Central memory CD8-positive, alpha-beta T cell (primary cell): ENCODE data around the gene TMEM202.

Source experiments
- ATAC-seq: fragments of 150-1000 bp; cut with Tn5 transposase; replicated peaks from 2 replicates; pipeline ENCODE4 v1.10.0; 2022; ENCODE audit warnings: mild to moderate bottlenecking, moderate FRiP score, moderate number of reproducible peaks; ENCODE audit not compliant: poor library complexity, severe bottlenecking; ENCODE audit errors: extremely low read depth
- DNase-seq, 2 donors: peaks; one replicate each; pipeline ENCODE4 v3.0.0; 2021; ENCODE audit warnings: low spot score in 2 of 2
- H3K27ac Mint-ChIP-seq: one replicate; pipeline ENCODE4 v1.8.0; 2022; ENCODE audit warnings: low read depth, mild to moderate bottlenecking, moderate library complexity, mixed read lengths
- H3K27me3 Mint-ChIP-seq: one replicate; pipeline ENCODE4 v1.8.0; 2022; ENCODE audit warnings: mixed read lengths
- H3K36me3 Mint-ChIP-seq: one replicate; pipeline ENCODE4 v1.8.0; 2022; ENCODE audit warnings: mild to moderate bottlenecking, moderate library complexity, mixed read lengths; ENCODE audit not compliant: insufficient read depth
- H3K4me1 Mint-ChIP-seq: one replicate; pipeline ENCODE4 v1.8.0; 2022; ENCODE audit warnings: mixed read lengths
- H3K4me3 Mint-ChIP-seq: one replicate; pipeline ENCODE4 v1.8.0; 2022; ENCODE audit warnings: mild to moderate bottlenecking, moderate library complexity, mixed read lengths
- H3K9me3 Mint-ChIP-seq: one replicate; pipeline ENCODE4 v1.8.0; 2022; ENCODE audit warnings: mixed read lengths

TMEM202 gene, protein sequence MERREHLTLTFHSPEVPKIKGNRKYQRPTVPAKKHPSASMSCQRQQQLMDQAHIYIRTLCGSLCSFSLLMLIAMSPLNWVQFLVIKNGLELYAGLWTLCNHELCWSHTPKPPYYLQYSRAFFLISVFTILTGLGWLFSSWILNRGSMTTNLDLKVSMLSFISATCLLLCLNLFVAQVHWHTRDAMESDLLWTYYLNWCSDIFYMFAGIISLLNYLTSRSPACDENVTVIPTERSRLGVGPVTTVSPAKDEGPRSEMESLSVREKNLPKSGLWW

DNA sequence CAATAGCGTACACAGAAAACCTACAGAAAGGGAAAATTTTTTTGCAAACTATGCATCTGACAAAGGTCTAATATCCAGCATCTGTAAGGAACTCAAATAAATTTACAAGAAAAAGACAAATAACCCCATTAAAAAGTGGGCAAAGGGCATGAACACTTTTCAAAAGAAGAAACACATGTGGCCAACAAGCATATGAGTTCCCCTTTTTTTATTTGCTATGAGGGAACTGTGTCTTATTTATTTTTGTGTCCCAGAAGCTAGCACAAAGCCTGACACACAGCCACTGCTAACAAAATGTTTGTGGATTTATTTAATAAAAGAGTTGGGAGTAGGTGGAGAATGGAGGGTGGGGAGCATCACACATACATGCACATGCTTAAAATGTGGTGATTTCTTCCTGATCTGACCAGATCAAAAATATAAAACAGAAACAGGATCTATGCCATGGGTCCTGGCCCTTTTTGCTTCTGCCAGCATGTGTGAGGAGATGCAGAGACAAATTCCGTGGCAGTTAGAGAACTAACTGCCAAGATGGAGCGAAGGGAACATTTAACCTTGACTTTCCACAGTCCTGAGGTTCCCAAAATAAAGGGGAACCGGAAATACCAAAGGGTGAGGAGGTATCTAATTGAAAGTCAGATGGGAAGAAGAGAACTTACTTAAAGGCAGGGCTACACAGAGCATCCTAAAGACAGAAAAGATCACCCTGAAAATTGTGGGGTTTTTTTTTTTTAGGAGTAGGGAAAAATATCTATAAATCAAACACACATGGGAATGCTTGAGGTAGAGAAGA lies at the start of gene TMEM202:
Gene TMEM202 (plus strand): TSS at position 510 of the 793 bp plus-strand sequence. CDS start 22 bp downstream, at position 532.
- ATAC-seq (no peak), DNase-seq (no peak)
- Mint-ChIP-seq H3K27me3 (peaks cover 43% of the 10 kb centered on the region), H3K4me3 (no peak within 1 kb of the TSS), H3K36me3 (peaks cover 3% of the 10 kb centered on the region), H3K27ac (no peak within 1 kb of the TSS), H3K4me1 (no peaks in the 10 kb centered on the region), H3K9me3 (no peaks in the 10 kb centered on the region)

DNA sequence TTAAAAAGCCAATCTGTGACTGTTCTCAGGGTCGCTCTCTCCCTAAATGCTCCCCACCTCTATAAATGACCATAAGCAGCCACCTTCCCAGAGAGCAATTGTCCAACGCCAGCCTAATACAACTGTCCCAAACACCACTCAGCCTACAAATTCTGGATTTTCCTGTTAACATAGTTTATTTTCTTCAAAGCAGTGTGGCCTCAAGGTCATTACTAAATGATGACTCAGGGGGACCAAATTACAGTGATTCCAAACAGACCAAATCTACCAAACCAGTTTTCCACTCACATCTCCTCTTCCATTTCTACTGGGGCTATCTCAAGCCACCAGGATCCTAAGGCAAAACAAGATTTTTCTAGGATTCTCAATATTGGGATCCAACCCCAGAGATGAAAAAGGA lies 44.8 kb upstream of the TMEM202 start:
- DNase-seq (no peak), ATAC-seq (no peak)
- Mint-ChIP-seq H3K36me3 (peaks cover 53% of the 10 kb centered on the region), H3K4me3 (no peak overlapping the region), H3K9me3 (no peaks in the 10 kb centered on the region), H3K4me1 (peaks cover 5% of the 10 kb centered on the region), H3K27me3 (no peaks in the 10 kb centered on the region), H3K27ac (no peak overlapping the region)

DNA sequence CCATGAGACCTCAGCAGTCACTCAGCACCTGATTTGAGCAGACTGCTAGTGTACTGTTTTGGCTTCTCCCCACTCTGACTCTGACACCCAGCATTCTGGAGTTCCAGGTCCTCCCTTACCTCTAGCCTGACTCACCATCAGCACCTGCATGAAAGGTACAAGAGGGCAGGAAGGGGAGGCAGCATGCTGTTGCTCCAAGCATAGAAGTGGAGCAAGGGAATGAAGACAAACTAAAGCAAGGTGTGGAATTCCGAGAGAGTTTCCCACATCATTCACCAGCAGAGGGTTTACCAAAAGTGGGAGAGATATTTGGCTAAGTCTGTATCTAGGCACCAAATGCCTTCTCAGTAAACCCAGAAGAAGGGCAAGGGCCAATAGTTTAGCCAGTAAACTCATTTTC lies 43.6 kb upstream of the TMEM202 start:
- no peak overlapping the region for H3K27ac Mint-ChIP-seq
- H3K27me3 Mint-ChIP-seq, result no peaks in the 10 kb centered on the region
- no peaks in the 10 kb centered on the region for H3K9me3 Mint-ChIP-seq
- ATAC-seq (no peak), DNase-seq (no peak)
- H3K4me1 Mint-ChIP-seq, result peaks cover 15% of the 10 kb centered on the region
- peaks cover 43% of the 10 kb centered on the region for H3K36me3 Mint-ChIP-seq
- H3K4me3 Mint-ChIP-seq, result no peak overlapping the region

DNA sequence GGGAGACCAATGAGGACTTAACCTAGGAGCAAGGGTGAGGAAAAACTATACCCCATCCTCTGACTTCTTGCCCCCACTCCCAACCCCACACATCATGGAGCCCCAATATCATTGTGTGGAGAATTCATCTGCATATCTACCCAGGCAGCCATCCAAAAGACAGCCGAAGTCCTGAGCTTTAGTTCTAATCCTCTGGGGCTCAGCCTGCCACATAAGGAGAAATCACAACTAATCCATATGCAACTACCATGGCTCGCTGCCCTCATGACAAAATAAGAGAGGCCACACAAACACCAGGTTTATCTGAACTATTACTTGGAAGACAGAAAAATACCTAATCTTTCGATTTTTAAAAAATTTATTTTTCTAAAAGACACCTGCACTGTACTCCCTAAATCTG lies 40.0 kb upstream of the TMEM202 start:
- no peaks in the 10 kb centered on the region for H3K27me3 Mint-ChIP-seq
- DNase-seq (no peak), ATAC-seq (no peak)
- H3K4me1 Mint-ChIP-seq, result peaks cover 15% of the 10 kb centered on the region
- H3K36me3 Mint-ChIP-seq, result peaks cover 20% of the 10 kb centered on the region
- no peak overlapping the region for H3K4me3 Mint-ChIP-seq
- no peak overlapping the region for H3K27ac Mint-ChIP-seq
- no peaks in the 10 kb centered on the region for H3K9me3 Mint-ChIP-seq

DNA sequence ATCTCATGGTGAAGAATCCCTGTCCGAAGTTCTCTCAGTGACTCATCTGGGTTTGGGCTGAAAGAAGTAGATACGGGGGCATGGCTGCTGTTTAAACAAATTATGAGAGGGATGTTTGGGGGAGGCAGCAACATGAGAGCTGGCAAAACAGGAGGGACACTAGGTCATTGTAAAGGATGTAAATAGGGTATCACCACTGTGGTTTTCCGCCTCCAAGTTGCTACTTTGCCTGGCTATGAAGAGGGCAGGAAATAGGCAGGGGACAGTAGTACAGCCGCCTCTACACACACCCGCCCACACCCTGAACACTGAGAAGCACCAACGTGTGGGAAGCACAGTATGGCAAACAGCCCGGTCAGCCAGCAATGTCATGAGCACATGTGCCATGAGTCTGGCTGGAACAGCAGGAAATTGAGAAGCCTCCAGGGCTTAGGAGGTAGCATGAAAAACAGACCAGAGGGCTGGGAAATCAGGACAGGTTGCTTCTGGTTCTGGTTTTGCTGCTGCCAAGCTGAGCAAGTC lies 39.4 kb upstream of the TMEM202 start:
- H3K4me3 Mint-ChIP-seq, result no peak overlapping the region
- no peak overlapping the region for H3K27ac Mint-ChIP-seq
- peaks cover 14% of the 10 kb centered on the region for H3K36me3 Mint-ChIP-seq
- no peak for DNase-seq
- H3K4me1 Mint-ChIP-seq, result peaks cover 15% of the 10 kb centered on the region
- peak; percentile 52 for ATAC-seq
- H3K9me3 Mint-ChIP-seq, result no peaks in the 10 kb centered on the region
- no peaks in the 10 kb centered on the region for H3K27me3 Mint-ChIP-seq

DNA sequence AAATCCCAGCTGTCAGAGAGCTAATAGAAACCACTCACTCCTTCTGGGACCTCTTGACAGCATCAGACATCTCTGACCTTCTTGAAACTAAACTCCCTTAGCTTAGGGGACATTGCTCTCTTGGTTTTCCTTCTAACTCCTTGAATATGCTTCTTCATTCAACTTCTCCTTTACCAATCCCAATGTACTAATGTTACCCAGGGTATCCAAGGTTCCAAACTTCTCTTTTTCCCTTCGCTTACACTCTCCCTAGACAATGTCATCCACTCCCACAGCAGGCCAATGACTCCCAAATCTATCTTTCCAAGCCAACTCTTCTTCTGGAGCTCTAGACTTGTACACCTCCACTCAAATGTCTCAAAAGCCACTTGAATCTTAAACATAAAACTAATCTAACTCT lies 36.9 kb upstream of the TMEM202 start:
- no peak for DNase-seq
- Mint-ChIP-seq H3K27me3 (no peaks in the 10 kb centered on the region), H3K4me3 (no peak overlapping the region), H3K4me1 (peaks cover 25% of the 10 kb centered on the region), H3K27ac (no peak overlapping the region), H3K36me3 (peaks cover 7% of the 10 kb centered on the region), H3K9me3 (no peaks in the 10 kb centered on the region)
- no peak for ATAC-seq

DNA sequence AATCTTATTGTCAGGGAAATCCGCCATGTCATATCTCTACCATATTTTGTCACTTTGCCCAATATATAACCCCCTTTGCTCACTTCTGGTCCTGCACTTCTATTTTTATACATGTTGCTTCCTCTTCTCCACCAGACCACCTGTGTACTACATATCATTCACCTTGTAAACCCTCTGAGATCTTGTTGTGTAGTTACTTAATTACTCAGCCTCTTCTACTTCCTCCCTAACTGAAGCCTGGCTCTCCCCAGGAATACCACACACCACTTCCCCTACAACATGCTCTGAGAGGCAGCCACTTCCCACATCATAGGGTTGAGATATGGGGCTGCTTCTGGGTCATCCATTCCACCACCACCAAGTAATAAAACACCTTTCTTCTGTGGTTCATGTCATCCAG lies 32.3 kb upstream of the TMEM202 start:
- Mint-ChIP-seq H3K27me3 (no peaks in the 10 kb centered on the region), H3K4me1 (peaks cover 40% of the 10 kb centered on the region), H3K36me3 (peaks cover 19% of the 10 kb centered on the region), H3K9me3 (no peaks in the 10 kb centered on the region), H3K4me3 (no peak overlapping the region), H3K27ac (peak overlapping the region; percentile 71)
- ATAC-seq (peak; percentile 89), DNase-seq (peak in 1 of 2 donors; percentile 12)

DNA sequence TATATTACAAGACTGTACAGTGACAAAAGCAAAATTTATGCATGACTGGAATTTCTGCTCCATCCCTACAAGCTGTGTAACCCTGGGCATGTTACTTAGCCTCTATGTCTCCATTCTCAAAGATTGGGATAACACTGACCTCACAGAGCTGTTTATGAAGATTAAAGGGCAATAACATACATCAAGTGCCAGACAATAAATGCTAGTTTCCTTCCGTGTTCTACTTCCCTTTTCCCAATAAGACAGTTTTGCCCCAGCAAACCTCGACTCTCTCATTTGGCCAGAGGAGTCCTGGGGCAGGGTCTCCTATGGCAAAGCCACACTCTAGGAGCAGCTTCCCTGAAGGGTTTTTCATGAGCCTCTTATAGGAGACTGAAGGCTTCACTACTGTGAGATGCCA lies 29.8 kb upstream of the TMEM202 start:
- ATAC-seq (no peak), DNase-seq (no peak)
- H3K9me3 Mint-ChIP-seq, result no peaks in the 10 kb centered on the region
- no peaks in the 10 kb centered on the region for H3K27me3 Mint-ChIP-seq
- H3K27ac Mint-ChIP-seq, result no peak overlapping the region
- peaks cover 40% of the 10 kb centered on the region for H3K4me1 Mint-ChIP-seq
- no peak overlapping the region for H3K4me3 Mint-ChIP-seq
- H3K36me3 Mint-ChIP-seq, result peaks cover 26% of the 10 kb centered on the region

DNA sequence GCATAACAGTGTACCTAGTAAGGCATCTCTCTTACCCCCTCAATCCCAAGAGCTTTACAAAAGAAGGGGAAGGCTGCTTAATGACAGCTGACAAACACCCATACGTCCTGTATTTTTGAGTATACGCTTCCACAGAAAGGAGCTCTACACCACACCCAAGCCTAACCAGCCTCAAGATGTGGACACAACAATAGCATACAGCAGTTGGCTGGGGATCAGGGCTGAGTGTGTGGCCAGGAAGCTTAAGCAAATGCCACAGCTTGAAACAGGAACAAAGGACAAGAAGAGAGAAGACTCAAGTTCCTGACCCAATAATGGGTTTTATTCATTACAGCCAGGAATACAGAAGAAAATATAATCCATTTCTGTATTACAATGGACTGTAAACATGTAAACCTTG lies 29.2 kb upstream of the TMEM202 start:
- H3K4me3 Mint-ChIP-seq, result no peak overlapping the region
- no peaks in the 10 kb centered on the region for H3K27me3 Mint-ChIP-seq
- DNase-seq (no peak), ATAC-seq (no peak)
- no peak overlapping the region for H3K27ac Mint-ChIP-seq
- H3K4me1 Mint-ChIP-seq, result peaks cover 40% of the 10 kb centered on the region
- H3K9me3 Mint-ChIP-seq, result no peaks in the 10 kb centered on the region
- peaks cover 26% of the 10 kb centered on the region for H3K36me3 Mint-ChIP-seq

DNA sequence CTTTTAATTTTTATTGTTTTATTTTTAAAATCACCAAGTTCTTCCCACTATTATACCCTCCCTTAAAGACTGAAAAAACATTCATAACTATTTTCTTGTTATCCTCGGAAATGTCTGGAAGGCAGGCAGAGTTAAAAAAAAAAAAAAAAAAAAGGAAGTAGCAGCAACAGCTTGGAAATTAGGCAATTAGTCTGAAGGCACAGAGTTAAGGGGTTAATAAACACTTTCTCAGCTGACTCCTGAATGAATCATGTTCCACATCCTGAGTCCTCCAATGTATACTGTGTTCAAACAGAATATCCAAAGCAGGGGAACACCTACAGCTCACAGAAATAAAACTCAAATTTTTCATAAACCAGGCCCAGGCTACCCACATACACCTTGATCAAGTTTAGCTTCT lies 28.1 kb upstream of the TMEM202 start:
- no peak for DNase-seq
- no peak overlapping the region for H3K4me3 Mint-ChIP-seq
- no peak for ATAC-seq
- H3K36me3 Mint-ChIP-seq, result peaks cover 29% of the 10 kb centered on the region
- no peaks in the 10 kb centered on the region for H3K27me3 Mint-ChIP-seq
- peaks cover 51% of the 10 kb centered on the region for H3K4me1 Mint-ChIP-seq
- H3K27ac Mint-ChIP-seq, result no peak overlapping the region
- no peaks in the 10 kb centered on the region for H3K9me3 Mint-ChIP-seq

DNA sequence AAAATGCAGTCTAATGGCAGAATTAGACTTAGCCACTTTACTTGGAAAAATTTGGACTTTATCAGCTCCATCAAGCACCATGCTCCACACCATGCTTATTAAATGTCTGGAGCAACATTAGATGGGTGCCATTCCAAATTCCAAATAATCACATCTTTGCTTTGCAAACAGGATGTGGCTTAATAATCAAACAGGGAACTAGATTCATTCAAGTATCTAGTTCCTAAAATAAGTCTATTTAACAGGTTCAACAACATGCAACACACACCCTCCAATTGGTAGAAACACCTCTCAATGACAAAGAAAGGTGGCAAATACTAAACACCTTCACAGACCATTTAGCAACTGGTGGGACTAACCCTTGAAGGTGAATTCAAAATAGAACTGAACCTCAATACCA lies 25.7 kb upstream of the TMEM202 start:
- H3K27ac Mint-ChIP-seq, result no peak overlapping the region
- no peaks in the 10 kb centered on the region for H3K27me3 Mint-ChIP-seq
- peaks cover 50% of the 10 kb centered on the region for H3K4me1 Mint-ChIP-seq
- peaks cover 44% of the 10 kb centered on the region for H3K36me3 Mint-ChIP-seq
- no peaks in the 10 kb centered on the region for H3K9me3 Mint-ChIP-seq
- ATAC-seq (no peak), DNase-seq (no peak)
- peak overlapping the region; percentile 25 for H3K4me3 Mint-ChIP-seq

DNA sequence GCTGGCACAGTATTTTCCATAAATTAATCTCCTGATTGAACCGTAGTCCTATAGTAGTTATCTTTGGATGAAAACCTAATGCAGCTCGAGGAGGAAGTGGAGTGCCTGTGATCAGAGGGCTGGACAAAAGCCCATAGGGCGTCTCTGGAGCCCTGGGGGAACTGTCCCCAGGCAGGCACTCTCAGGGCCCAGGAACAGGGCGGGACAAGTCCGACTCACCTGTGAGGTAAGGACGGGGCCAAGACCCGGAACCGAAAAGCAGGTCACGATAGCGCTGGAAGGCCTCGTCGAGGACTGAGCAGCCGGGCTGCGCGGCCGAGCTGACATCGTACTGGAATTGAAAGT lies 22.6 kb upstream of the TMEM202 start:
- H3K9me3 Mint-ChIP-seq, result no peaks in the 10 kb centered on the region
- DNase-seq (no peak), ATAC-seq (peak; percentile 40)
- peaks cover 31% of the 10 kb centered on the region for H3K36me3 Mint-ChIP-seq
- peaks cover 39% of the 10 kb centered on the region for H3K4me1 Mint-ChIP-seq
- peak overlapping the region; percentile 92 for H3K4me3 Mint-ChIP-seq
- no peaks in the 10 kb centered on the region for H3K27me3 Mint-ChIP-seq
- H3K27ac Mint-ChIP-seq, result peak overlapping the region; percentile 97
